Measurements from ENCODE around the gene TMSB15C. TPM values are rescaled to one million over a fixed set of nuclear protein-coding genes. Genes with fewer than 3 reads are reported as not detected.

TMSB15C gene
- total RNA-seq (2022; extraction: Qiagen RNA extraction; ENCODE audit: low read depth) = 0.06 to 0.19 TPM (median 0.12 TPM) in 4 of 5 replicates, not detected in the other

GRCh38 chrX:104075778-104076445 is at the start of gene TMSB15C:
TMSB15C (minus strand) TSS chrX:104076236.

GRCh38 chrX:104112326-104112951 is 36.4 kb upstream of the TMSB15C start, which contains the start of gene ZCCHC18:
ZCCHC18 (plus strand) TSS chrX:104112523; CDS start chrX:104114112, 1,589 bp downstream.

GRCh38 chrX:104039689-104040505 is 36.1 kb downstream of the TMSB15C start, which contains the start of gene H2BW2:
H2BW2 (plus strand) TSS chrX:104039956; CDS start chrX:104039995, 39 bp downstream.

Other genes starting within 250 kb of the TMSB15C start
- gene RAB9B, start 244.0 kb downstream of the TMSB15C start, total RNA-seq (2022; extraction: Qiagen RNA extraction; ENCODE audit: low read depth) = 0.03 to 0.05 TPM (median 0.05 TPM) in 3 of 5 replicates, not detected in the others
- gene TMSB15B, start 113.6 kb downstream of the TMSB15C start, total RNA-seq (2022; extraction: Qiagen RNA extraction; ENCODE audit: low read depth) = 5.7 to 8.2 TPM (median 7.5 TPM) in 5 replicates
- gene H2BW1, start 62.5 kb downstream of the TMSB15C start, total RNA-seq (2022; extraction: Qiagen RNA extraction; ENCODE audit: low read depth) = not detected in 5 replicates
- gene H2BW2, start 36.3 kb downstream of the TMSB15C start, total RNA-seq (2022; extraction: Qiagen RNA extraction; ENCODE audit: low read depth) = not detected in 5 replicates
- 0.08 to 0.17 TPM (median 0.09 TPM) in 3 of 5 replicates, not detected in the others for gene ZCCHC18, start 36.3 kb upstream of the TMSB15C start, total RNA-seq (2022; extraction: Qiagen RNA extraction; ENCODE audit: low read depth)
- 3.4 to 4.7 TPM (median 4.3 TPM) in 5 replicates for gene SLC25A53, start 80.8 kb upstream of the TMSB15C start, total RNA-seq (2022; extraction: Qiagen RNA extraction; ENCODE audit: low read depth)
- gene FAM199X, start 90.2 kb upstream of the TMSB15C start, total RNA-seq (2022; extraction: Qiagen RNA extraction; ENCODE audit: low read depth) = 12.0 to 22.2 TPM (median 18.2 TPM) in 5 replicates
- 0.10 to 0.16 TPM (median 0.16 TPM) in 3 of 5 replicates, not detected in the others for gene ESX1, start 178.7 kb upstream of the TMSB15C start, total RNA-seq (2022; extraction: Qiagen RNA extraction; ENCODE audit: low read depth)

Data from A549 treated with GW870086 at 1 μM for 4 hours (cell line).